Immature natural killer cell (primary cell): ENCODE measurements around the gene NFATC1. TPM values are rescaled to one million over a fixed set of nuclear protein-coding genes. Genes with fewer than 3 reads are reported as not detected.

ENCODE experiments used
- DNase-seq, 3 donors: peaks; one replicate each; pipeline ENCODE4 v3.0.0; 2022; ENCODE audit warnings: mixed read lengths in 1 of 3
- H3K27ac Mint-ChIP-seq, 6 donors: one replicate each; pipeline ENCODE4 v1.8.0; 2020; ENCODE audit warnings: mixed read lengths in 6 of 6, mild to moderate bottlenecking in 5 of 6, inconsistent platforms in 4 of 6, moderate library complexity in 3 of 6
- H3K27me3 Mint-ChIP-seq, 3 donors: one replicate each; pipeline ENCODE4 v1.8.0; 2020 to 2021; ENCODE audit warnings: low read depth in 3 of 3, mild to moderate bottlenecking in 3 of 3, mixed read lengths in 3 of 3, moderate library complexity in 3 of 3, inconsistent platforms in 1 of 3
- H3K36me3 Mint-ChIP-seq, 3 donors: one replicate each; pipeline ENCODE4 v1.8.0; 2020; ENCODE audit warnings: mixed read lengths in 3 of 3, inconsistent platforms in 2 of 3, mild to moderate bottlenecking in 2 of 3
- H3K4me1 Mint-ChIP-seq, 2 donors: one replicate each; pipeline ENCODE4 v1.8.0; 2020; ENCODE audit warnings: inconsistent platforms in 2 of 2, mild to moderate bottlenecking in 2 of 2, mixed read lengths in 2 of 2, moderate library complexity in 1 of 2
- H3K4me3 Mint-ChIP-seq, 5 donors: one replicate each; pipeline ENCODE4 v1.8.0; 2020; ENCODE audit warnings: mild to moderate bottlenecking in 5 of 5, mixed read lengths in 5 of 5, inconsistent platforms in 3 of 5, moderate library complexity in 3 of 5
- H3K9me3 Mint-ChIP-seq, 6 donors: one replicate each; pipeline ENCODE4 v1.8.0; 2020; ENCODE audit warnings: mild to moderate bottlenecking in 6 of 6, mixed read lengths in 6 of 6, inconsistent platforms in 4 of 6, moderate library complexity in 3 of 6
- polyA plus RNA-seq, 3 donors: library from polyadenylated mRNA; unstranded; fragments of 300-500 nt; fragmentation: Illumina TruSeq; gene quantifications; one replicate each; pipeline ENCODE4 v1.2.3, GENCODE V29; 2021

Gene NFATC1
- polyA plus RNA-seq, 3 donors from 2014 or later: 3.1 to 17.6 (median 8.9) TPM

GRCh38 chr18:79524181-79525078 lies 128.7 kb downstream of the NFATC1 start:
- H3K27me3 Mint-ChIP-seq: peaks cover 10 to 18% (median 14%) of the 10 kb centered on the region in 3 donors
- peaks cover 46 to 50% of the 10 kb centered on the region in 2 donors for H3K4me1 Mint-ChIP-seq
- peak overlapping the region; percentile 74 to 95 (median 92) for H3K27ac Mint-ChIP-seq
- H3K4me3 Mint-ChIP-seq: peak overlapping the region; percentile 78 to 92 (median 87)
- H3K9me3 Mint-ChIP-seq: no peaks in the 10 kb centered on the region
- H3K36me3 Mint-ChIP-seq: peaks cover 4 to 18% (median 12%) of the 10 kb centered on the region in 3 donors
- peak; percentile 53 to 56 (median 55) for DNase-seq

DNA sequence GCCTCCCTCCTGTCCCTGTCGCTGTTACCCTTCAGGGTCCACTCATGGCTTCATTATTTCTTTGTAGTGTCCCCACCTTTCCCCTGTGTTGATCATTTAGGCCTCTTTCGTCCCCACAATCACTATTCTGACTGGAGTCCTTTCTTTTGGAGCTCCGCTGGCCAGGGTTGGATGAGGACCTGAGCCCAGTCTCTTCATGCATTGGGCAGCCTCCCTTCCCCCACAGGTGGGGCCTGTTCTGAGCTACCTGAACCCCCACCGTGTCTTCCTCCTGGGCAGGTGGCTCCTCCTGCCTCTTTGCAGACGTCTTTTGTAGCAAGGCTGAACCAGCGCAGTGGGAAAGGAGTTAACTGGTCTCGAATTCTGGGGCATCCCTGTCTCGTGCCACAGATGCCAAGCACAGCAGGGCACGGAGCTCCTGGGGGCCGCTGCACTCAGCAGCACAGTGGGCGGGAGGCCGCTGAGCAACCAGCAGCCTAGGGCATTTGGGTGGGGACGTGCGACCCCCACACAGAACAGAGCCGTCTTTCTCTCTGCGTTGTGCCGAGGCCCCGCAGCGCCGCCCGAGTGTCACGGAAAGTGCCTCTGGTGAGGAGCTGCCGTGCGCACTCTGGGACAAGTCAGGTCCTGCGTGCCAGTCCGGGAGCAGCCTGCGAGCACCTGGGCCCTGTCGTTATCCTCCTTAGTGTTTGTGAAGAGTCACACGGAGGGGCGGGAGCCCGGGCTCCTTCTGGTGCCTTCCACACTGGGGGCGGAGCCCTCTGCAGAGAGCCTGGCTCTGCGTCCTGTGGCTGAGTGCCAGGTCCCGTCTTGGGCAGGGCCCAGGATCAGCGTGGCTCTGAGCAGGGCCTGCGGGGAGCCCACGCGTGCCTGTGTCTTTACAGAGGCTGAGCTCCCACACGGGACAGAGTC lies 130.1 kb downstream of the NFATC1 start:
- peaks cover 10 to 16% (median 14%) of the 10 kb centered on the region in 3 donors for H3K27me3 Mint-ChIP-seq
- H3K27ac Mint-ChIP-seq: peak overlapping the region in 1 of 6 donors; percentile 79
- peaks cover 35 to 37% of the 10 kb centered on the region in 2 donors for H3K4me1 Mint-ChIP-seq
- peaks cover 4 to 18% (median 8%) of the 10 kb centered on the region in 3 donors for H3K36me3 Mint-ChIP-seq
- no peak for DNase-seq
- peak overlapping the region in 4 of 5 donors; percentile 46 to 70 (median 61) for H3K4me3 Mint-ChIP-seq
- no peaks in the 10 kb centered on the region for H3K9me3 Mint-ChIP-seq

- Mint-ChIP-seq H3K36me3 (peaks cover 4 to 18% (median 8%) of the 10 kb centered on the region in 3 donors), H3K9me3 (no peaks in the 10 kb centered on the region), H3K27ac (peak overlapping the region in 1 of 6 donors; percentile 28), H3K4me1 (peaks cover 30 to 32% of the 10 kb centered on the region in 2 donors), H3K4me3 (peak overlapping the region in 2 of 5 donors; percentile 15 to 29), H3K27me3 (peaks cover 10 to 16% (median 14%) of the 10 kb centered on the region in 3 donors)
- no peak for DNase-seq
Observed at GRCh38 chr18:79526468-79527460, 131.0 kb downstream of the NFATC1 start.

DNA sequence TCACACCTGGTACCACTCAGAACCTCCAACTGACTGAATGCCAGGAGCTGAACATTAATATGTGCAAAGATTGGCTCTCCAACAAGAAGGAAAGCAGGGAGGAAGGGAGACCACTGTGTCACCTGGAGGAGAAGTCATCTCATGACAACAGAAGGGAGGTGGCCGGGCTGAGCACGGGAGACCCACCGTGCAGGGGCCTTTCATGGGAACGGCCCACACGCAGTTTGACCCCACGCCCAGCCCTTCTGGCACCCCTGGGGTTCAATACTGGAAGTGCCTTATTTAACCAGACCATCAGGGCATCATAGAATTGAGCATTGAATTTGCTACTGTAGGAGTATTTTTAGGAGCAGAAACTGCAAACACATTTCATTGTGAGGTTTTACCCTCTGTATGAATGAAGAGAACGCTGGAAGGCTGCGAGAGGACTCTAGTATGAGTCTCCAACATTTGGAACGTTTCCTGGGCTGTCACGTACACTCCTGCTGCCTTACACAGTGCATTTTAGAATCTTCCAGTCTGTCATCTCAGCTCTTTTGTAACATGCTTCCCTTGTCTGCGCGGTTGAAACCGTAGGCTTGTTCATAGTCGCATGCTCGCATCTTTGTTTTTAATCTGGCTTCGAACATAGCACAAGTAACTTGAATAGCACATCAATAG lies 132.1 kb downstream of the NFATC1 start:
- H3K36me3 Mint-ChIP-seq: peaks cover 4 to 18% (median 8%) of the 10 kb centered on the region in 3 donors
- no peaks in the 10 kb centered on the region for H3K9me3 Mint-ChIP-seq
- H3K27ac Mint-ChIP-seq: peak overlapping the region in 2 of 6 donors; percentile 30 to 34
- peaks cover 8 to 16% (median 11%) of the 10 kb centered on the region in 3 donors for H3K27me3 Mint-ChIP-seq
- DNase-seq: no peak
- H3K4me1 Mint-ChIP-seq: peaks cover 21 to 22% of the 10 kb centered on the region in 2 donors
- no peak overlapping the region for H3K4me3 Mint-ChIP-seq

DNA sequence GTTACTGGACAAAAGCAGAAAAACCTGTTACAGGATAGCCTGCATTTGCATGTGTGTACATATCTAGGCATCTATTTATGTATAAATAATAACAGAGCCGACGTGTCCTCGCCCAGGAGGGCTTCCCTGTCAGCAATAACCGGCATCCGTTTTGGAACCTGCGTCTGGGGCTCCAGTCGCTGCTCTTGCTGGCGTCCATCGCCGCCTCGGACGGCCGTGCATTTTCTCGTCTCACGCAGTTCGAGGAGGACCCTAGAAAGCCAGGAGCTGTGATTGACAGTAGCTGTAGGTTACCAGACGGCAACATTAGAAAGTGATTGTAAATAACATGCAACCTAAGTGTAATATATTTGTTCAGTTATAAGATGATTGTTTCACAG lies 132.6 kb downstream of the NFATC1 start:
- H3K27ac Mint-ChIP-seq: peak overlapping the region in 2 of 6 donors; percentile 30 to 34
- H3K4me3 Mint-ChIP-seq: no peak overlapping the region
- peaks cover 4 to 18% (median 8%) of the 10 kb centered on the region in 3 donors for H3K36me3 Mint-ChIP-seq
- peaks cover 16% of the 10 kb centered on the region in 2 donors for H3K4me1 Mint-ChIP-seq
- H3K9me3 Mint-ChIP-seq: no peaks in the 10 kb centered on the region
- DNase-seq: no peak
- H3K27me3 Mint-ChIP-seq: peaks cover 7 to 13% (median 8%) of the 10 kb centered on the region in 3 donors

DNA sequence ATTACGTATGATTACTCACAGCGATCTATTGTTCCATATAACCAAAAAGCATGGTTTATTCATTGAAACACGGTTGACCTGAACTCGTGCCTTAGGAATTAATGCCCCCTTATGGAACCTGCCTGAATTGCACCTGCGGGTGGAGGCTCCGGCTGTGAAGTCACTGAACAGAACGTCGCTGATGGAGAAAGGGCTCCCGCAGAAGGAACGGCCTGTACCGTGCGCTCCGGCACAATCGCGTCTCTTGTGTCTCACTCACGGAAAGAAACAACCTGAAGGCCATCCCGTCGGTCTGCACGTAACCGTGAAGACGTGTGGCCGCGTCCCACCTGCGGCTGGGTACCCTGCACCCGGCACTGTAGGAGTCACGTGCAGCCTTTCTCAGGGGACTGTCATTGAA lies 133.1 kb downstream of the NFATC1 start:
- H3K27me3 Mint-ChIP-seq: peaks cover 3 to 8% (median 4%) of the 10 kb centered on the region in 3 donors
- H3K36me3 Mint-ChIP-seq: peaks cover 4 to 18% (median 8%) of the 10 kb centered on the region in 3 donors
- H3K4me3 Mint-ChIP-seq: no peak overlapping the region
- H3K9me3 Mint-ChIP-seq: no peaks in the 10 kb centered on the region
- H3K27ac Mint-ChIP-seq: peak overlapping the region in 1 of 6 donors; percentile 34
- H3K4me1 Mint-ChIP-seq: peaks cover 11% of the 10 kb centered on the region in 2 donors
- DNase-seq: peak; percentile 44 to 53 (median 46)

- Mint-ChIP-seq H3K9me3 (no peaks in the 10 kb centered on the region), H3K27me3 (peaks cover 0 to 5% (median 5%) of the 10 kb centered on the region in 3 donors), H3K4me1 (peaks cover 6% of the 10 kb centered on the region in 2 donors), H3K27ac (no peak overlapping the region), H3K4me3 (no peak overlapping the region), H3K36me3 (peaks cover 4 to 18% (median 8%) of the 10 kb centered on the region in 3 donors)
- DNase-seq: no peak
Observed at GRCh38 chr18:79529296-79529695, 133.6 kb downstream of the NFATC1 start.

- no peak for DNase-seq
- H3K9me3 Mint-ChIP-seq: no peaks in the 10 kb centered on the region
- no peak overlapping the region for H3K4me3 Mint-ChIP-seq
Observed at GRCh38 chr18:79529991-79530390, 134.3 kb downstream of the NFATC1 start.

GRCh38 chr18:79530821-79531220 lies 135.1 kb downstream of the NFATC1 start:
- Mint-ChIP-seq H3K4me1 (no peaks in the 10 kb centered on the region), H3K4me3 (no peak overlapping the region), H3K36me3 (peaks cover 4 to 18% (median 8%) of the 10 kb centered on the region in 3 donors), H3K9me3 (no peaks in the 10 kb centered on the region), H3K27me3 (peaks cover 0 to 7% (median 0%) of the 10 kb centered on the region in 3 donors), H3K27ac (no peak overlapping the region)
- DNase-seq: no peak

More at GRCh38 chr18:79529991-79530390, 134.3 kb downstream of the NFATC1 start:
- peaks cover 0 to 5% (median 0%) of the 10 kb centered on the region in 3 donors for H3K27me3 Mint-ChIP-seq
- H3K36me3 Mint-ChIP-seq: peaks cover 4 to 18% (median 8%) of the 10 kb centered on the region in 3 donors
- no peak overlapping the region for H3K27ac Mint-ChIP-seq
- H3K4me1 Mint-ChIP-seq: peaks cover 0 to 2% of the 10 kb centered on the region in 2 donors

DNA sequence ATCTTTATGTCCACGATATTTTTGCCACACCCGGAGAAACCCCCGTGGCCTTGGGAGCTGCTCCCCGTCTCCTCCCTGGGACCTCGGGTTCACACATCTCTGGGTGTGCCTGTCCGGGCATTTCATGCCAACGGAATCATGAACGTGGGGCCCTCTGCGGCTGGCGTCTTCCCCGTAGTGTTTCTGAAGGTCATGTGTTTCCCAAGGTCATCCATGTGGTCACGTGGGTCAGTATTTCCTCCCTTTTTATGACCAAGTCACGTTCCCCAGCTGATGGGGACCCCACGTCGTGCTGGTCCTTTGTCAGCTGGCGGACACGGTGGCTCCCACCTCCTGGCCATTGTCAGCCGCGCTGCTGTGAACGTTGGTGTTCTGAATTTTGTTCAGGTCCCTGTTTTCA lies 135.7 kb downstream of the NFATC1 start:
- Mint-ChIP-seq H3K27me3 (peaks cover 0 to 7% (median 0%) of the 10 kb centered on the region in 3 donors), H3K36me3 (peaks cover 4 to 18% (median 8%) of the 10 kb centered on the region in 3 donors), H3K27ac (no peak overlapping the region), H3K4me3 (no peak overlapping the region), H3K9me3 (no peaks in the 10 kb centered on the region), H3K4me1 (no peaks in the 10 kb centered on the region)
- no peak for DNase-seq

DNA sequence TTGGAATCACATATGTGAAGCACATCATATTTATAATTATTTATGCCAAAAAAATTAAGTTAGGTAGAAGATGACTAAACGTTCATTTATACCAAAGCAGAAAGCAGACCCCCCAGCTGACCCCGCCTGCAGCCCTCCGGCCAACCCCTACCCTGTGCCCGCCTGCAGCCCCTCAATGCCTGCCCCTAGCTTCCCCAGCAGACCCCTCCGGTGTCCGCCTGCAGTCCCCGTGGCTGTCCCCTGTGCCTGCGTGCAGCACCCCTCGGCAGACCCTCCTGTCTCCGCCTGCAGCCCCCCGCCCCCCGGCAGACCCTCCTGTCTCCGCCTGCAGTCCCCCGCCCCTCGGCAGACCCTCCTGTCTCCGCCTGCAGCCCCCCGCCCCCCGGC lies 136.2 kb downstream of the NFATC1 start:
- peaks cover 0 to 7% (median 0%) of the 10 kb centered on the region in 3 donors for H3K27me3 Mint-ChIP-seq
- H3K9me3 Mint-ChIP-seq: no peaks in the 10 kb centered on the region
- peaks cover 4 to 18% (median 8%) of the 10 kb centered on the region in 3 donors for H3K36me3 Mint-ChIP-seq
- DNase-seq: no peak
- H3K4me1 Mint-ChIP-seq: no peaks in the 10 kb centered on the region
- no peak overlapping the region for H3K27ac Mint-ChIP-seq
- H3K4me3 Mint-ChIP-seq: no peak overlapping the region
